Lower lobe of right lung (tissue), 2 donors: Measurements from ENCODE around the gene PPHLN1. TPM values are rescaled to one million over a fixed set of nuclear protein-coding genes. Genes with fewer than 3 reads are reported as not detected.

Experiments used
- ATAC-seq, 2 donors: fragments of 200-7000 bp; cut with Tn5 transposase; one replicate each; pipeline ENCODE4 v1.9.1; 2020 to 2022; ENCODE audit warnings: mild to moderate bottlenecking in 2 of 2, moderate library complexity in 2 of 2
- DNase-seq: peaks from one replicate; pipeline ENCODE4 v3.0.0-alpha.2; 2020
- H3K27ac ChIP-seq: fragments of 200-600 bp; one replicate; pipeline ENCODE4 v1.8.0; 2022
- H3K27me3 ChIP-seq: fragments of 200-600 bp; one replicate; pipeline ENCODE4 v1.8.0; 2022; ENCODE audit warnings: low read depth
- H3K36me3 ChIP-seq: fragments of 200-600 bp; one replicate; pipeline ENCODE4 v1.8.0; 2022; ENCODE audit warnings: mild to moderate bottlenecking
- H3K4me1 ChIP-seq: fragments of 200-600 bp; one replicate; pipeline ENCODE4 v1.8.0; 2022
- H3K4me3 ChIP-seq: fragments of 200-600 bp; one replicate; pipeline ENCODE4 v1.8.0; 2022; ENCODE audit warnings: mild to moderate bottlenecking
- H3K9me3 ChIP-seq: fragments of 200-600 bp; one replicate; pipeline ENCODE4 v1.8.0; 2022
- CTCF ChIP-seq: fragments of 200-600 bp; IDR thresholded peaks from one replicate; pipeline ENCODE4 v1.8.0; 2022; ENCODE audit warnings: antibody characterized with exemption, mild to moderate bottlenecking
- intact Hi-C: fragments of 100-400 bp; cut with DNase I; formaldehyde crosslinking; loops from one replicate; pipeline ENCODE4 v1.11.0; 2022
- total RNA-seq: library from RNA; stranded (reverse); fragmentation: NEBNext Ultra II Directional; extraction: Animal tissue kit (Norgen Biotek cat#: 25700); gene quantifications from one replicate; pipeline ENCODE4 v1.2.1, GENCODE V29; 2021
- donor health status: DM: no; HTN: yes; CAD: no; lungs with severe emphysema.

PPHLN1 gene
- total RNA-seq, 1 donor from 2014 or later: 45.5 TPM

GRCh38 chr12:42421844-42422779 lies 96.1 kb downstream of the PPHLN1 start:
- DNase-seq (no peak), ATAC-seq (peak in 1 of 2 donors; percentile 62)
- no peak overlapping the region for H3K4me3 ChIP-seq
- H3K4me1 ChIP-seq: peaks cover 8% of the 10 kb centered on the region
- intact Hi-C loops: no loop called here
- H3K27me3 ChIP-seq: no peaks in the 10 kb centered on the region
- no peaks in the 10 kb centered on the region for H3K9me3 ChIP-seq
- no peak for TF ChIP-seq CTCF
- no peak overlapping the region for H3K27ac ChIP-seq
- H3K36me3 ChIP-seq: no peaks in the 10 kb centered on the region

GRCh38 chr12:42422785-42423184 lies 96.8 kb downstream of the PPHLN1 start:
- Histone ChIP-seq H3K36me3 (no peaks in the 10 kb centered on the region), H3K9me3 (no peaks in the 10 kb centered on the region), H3K27ac (no peak overlapping the region), H3K4me1 (peaks cover 8% of the 10 kb centered on the region), H3K27me3 (no peaks in the 10 kb centered on the region), H3K4me3 (no peak overlapping the region)
- ATAC-seq: no peak
- no peak for TF ChIP-seq CTCF
- intact Hi-C loops: no loop called here
- no peak for DNase-seq

- peak; percentile 51 for DNase-seq
- Histone ChIP-seq H3K4me1 (peaks cover 8% of the 10 kb centered on the region), H3K27ac (no peak overlapping the region), H3K4me3 (no peak overlapping the region), H3K36me3 (no peaks in the 10 kb centered on the region), H3K9me3 (no peaks in the 10 kb centered on the region), H3K27me3 (no peaks in the 10 kb centered on the region)
- no peak for TF ChIP-seq CTCF
- intact Hi-C loops: no loop called here
- ATAC-seq: no peak
Observed at GRCh38 chr12:42426746-42427145, 100.8 kb downstream of the PPHLN1 start.

- no peaks in the 10 kb centered on the region for H3K9me3 ChIP-seq
- no peak overlapping the region for H3K4me3 ChIP-seq
- intact Hi-C loops: no loop called here
- no peak overlapping the region for H3K27ac ChIP-seq
- H3K27me3 ChIP-seq: no peaks in the 10 kb centered on the region
- no peaks in the 10 kb centered on the region for H3K4me1 ChIP-seq
- DNase-seq (no peak), ATAC-seq (no peak)
- TF ChIP-seq CTCF: no peak
- H3K36me3 ChIP-seq: no peaks in the 10 kb centered on the region
Observed at GRCh38 chr12:42428850-42429249, 102.9 kb downstream of the PPHLN1 start.

DNA sequence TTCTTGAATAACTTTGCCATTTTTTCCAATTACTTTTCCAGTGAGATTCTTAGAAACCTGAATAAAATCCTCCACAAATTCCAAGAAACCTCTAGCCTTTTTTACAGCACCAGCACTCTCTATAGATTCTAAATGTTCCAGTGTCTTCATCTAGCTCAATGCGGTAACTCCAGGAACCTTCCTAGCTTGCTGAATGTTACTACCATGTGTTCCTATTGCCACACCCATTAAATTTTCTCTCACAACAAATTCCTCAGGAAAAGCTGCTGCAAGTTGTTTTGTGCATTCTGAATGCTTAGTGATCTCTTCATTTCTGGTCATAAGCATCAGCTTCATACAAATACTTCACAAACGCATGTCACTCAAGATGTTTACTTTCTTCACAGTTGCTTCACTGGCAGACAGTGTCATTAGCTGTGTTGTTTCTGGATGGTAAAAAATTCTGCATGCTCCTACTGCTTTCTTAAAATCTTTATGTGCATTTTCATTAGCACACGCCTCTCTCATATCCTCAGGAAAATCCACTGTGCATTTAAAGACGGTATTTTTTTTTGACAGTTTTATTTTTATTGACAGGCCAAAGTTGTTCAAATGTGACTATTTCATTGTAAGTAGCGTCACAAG lies 106.7 kb downstream of the PPHLN1 start:
- no peak for TF ChIP-seq CTCF
- Histone ChIP-seq H3K4me1 (no peaks in the 10 kb centered on the region), H3K27me3 (no peaks in the 10 kb centered on the region), H3K4me3 (no peak overlapping the region), H3K36me3 (no peaks in the 10 kb centered on the region), H3K9me3 (no peaks in the 10 kb centered on the region), H3K27ac (no peak overlapping the region)
- DNase-seq: no peak
- ATAC-seq: no peak
- intact Hi-C loops: no loop called here
